Right lobe of liver (tissue), 6 donors: ENCODE results near the gene NUP210L. TPM values are rescaled to one million over a fixed set of nuclear protein-coding genes. Genes with fewer than 3 reads are reported as not detected.
"Not testable (repeated sequence)": the region's sequence is repeated elsewhere in the genome, so short reads cannot be mapped to it uniquely, and the experiment has no call there.

ENCODE experiments used
- ATAC-seq, 4 donors: fragments of 200-7000 bp; cut with Tn5 transposase; one replicate each; pipeline ENCODE4 v1.9.1; 2020; ENCODE audit warnings: mild to moderate bottlenecking in 4 of 4, moderate library complexity in 4 of 4
- DNase-seq, 3 donors: peaks; one replicate each; pipeline ENCODE4 v3.0.0-alpha.2; 2020
- H3K27ac ChIP-seq, 3 donors: fragments of 200-600 bp; one replicate each; pipeline ENCODE4 v1.8.0; 2022
- H3K27me3 ChIP-seq, 2 donors: fragments of 200-600 bp; one replicate each; pipeline ENCODE4 v1.8.0; 2022
- H3K36me3 ChIP-seq, 4 donors: fragments of 200-600 bp; sonication (generic) in 1 of 4; one replicate each; pipeline versions ENCODE4 v1.5.1 to v1.8.0; 2017 to 2022; ENCODE audit warnings: control low read depth in 1 of 4
- H3K4me1 ChIP-seq, 4 donors: fragments of 200-600 bp; sonication (generic) in 1 of 4; one replicate each; pipeline versions ENCODE4 v1.5.1 to v1.8.0; 2017 to 2022; ENCODE audit warnings: control low read depth in 1 of 4
- H3K4me3 ChIP-seq, 3 donors: fragments of 200-600 bp; one replicate each; pipeline ENCODE4 v1.8.0; 2022
- H3K9me3 ChIP-seq, 4 donors: fragments of 200-600 bp; sonication (generic) in 1 of 4; one replicate each; pipeline versions ENCODE4 v1.5.1 to v1.8.0; 2017 to 2022; ENCODE audit warnings: control low read depth in 1 of 4
- POLR2A ChIP-seq: fragments of 450-650 bp; IDR thresholded peaks from one replicate; pipeline ENCODE4 v1.6.1; 2017; ENCODE audit warnings: antibody characterized with exemption, mild to moderate bottlenecking
- WGBS: methylation state at CpG from one replicate; pipeline ENCODE4 v1.1.6; 2018; ENCODE audit warnings: low coverage, low lambda C conversion rate; ENCODE audit not compliant: insufficient coverage; ENCODE audit errors: missing lambda C conversion rate; 5-methylcytosine and 5-hydroxymethylcytosine counted together
- intact Hi-C, 2 donors: fragments of 100-400 bp; cut with DNase I; formaldehyde crosslinking; loops; one replicate each; pipeline versions ENCODE4 v1.11.2 to v1.14.1; 2022
- total RNA-seq, 6 experiments: library from RNA; depleted of rRNA in 2 of 6; stranded (reverse); fragments of >200 nt in 2 of 6; fragmentation: NEBNext Ultra II Directional in 3 of 6; extraction: Animal tissue kit (Norgen Biotek cat#: 25700) in 3 of 6; gene quantifications; one replicate each; pipeline versions ENCODE4 v1.1.0 to v1.2.4, GENCODE V29; 2016 to 2023
- TF ChIP-seq, protein P1 (sequence below), 4 donors: fragments of 200-600 bp in 3 of 4; fragments of 450-650 bp in 1 of 4; IDR thresholded peaks; one replicate each; pipeline versions ENCODE4 v1.5.1 to v1.8.0; 2016 to 2022; ENCODE audit warnings: antibody characterized with exemption in 4 of 4, mild to moderate bottlenecking in 2 of 4
- donor health status: DM: no; HTN: yes; CAD: no.
- donor health status: DM: no; HTN: no; CAD: no.
- donor health status: DM: no; HTN: no; CAD: no.
- donor health status: DM: no; HTN: yes; CAD: no.
- donor health status: DM: no; HTN: yes; CAD: no.

The NUP210L gene
- total RNA-seq, 6 experiments from 2014 or later, result 0.14 TPM; not detected in 5

DNA sequence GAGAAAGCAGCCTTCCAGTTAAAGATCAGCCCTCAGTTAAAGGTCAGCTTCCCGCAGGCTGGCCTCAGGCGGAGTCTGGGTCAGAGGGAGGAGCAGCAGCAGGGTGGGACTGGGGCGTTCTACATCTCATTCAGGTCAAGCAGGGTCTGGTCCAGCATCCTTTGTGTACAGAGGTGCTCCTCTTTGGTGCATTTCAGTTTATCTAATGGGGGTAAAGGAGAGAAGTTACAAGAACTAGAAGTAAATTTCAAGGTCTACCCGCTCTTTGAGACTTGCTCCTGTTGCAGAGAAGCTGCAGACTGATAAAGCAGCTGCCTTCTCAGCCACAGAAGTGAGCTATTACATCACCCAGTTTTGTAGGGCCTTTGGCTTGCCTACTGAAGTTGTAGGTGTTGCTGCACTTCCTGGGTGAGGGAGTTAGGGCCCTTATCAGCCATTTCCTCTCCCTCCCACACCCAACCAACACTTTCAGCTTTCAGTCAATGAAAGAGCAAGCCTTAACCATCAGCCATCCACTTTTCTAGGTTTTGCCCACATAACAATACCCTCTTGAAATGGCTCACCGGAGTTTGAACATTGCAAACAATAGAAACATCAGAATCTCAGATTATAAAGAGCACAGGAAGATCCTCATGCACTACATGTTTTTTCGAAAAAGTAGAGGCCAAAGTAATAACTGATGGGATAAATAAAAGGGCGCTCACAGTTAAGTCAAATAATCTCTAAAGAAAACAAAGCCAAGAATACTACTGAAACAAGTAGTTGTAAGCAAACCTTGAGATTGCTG lies 2.8 kb upstream of the NUP210L start:
- Histone ChIP-seq H3K36me3 (peaks cover 7 to 13% (median 9%) of the 10 kb centered on the region in 4 donors), H3K27ac (no peak overlapping the region), H3K27me3 (no peaks in the 10 kb centered on the region), H3K9me3 (no peaks in the 10 kb centered on the region), H3K4me1 (peaks cover 0 to 6% (median 0%) of the 10 kb centered on the region in 4 donors), H3K4me3 (no peak overlapping the region)
- 60% methylated on average over 6 of the region's 7 CpGs for WGBS
- ATAC-seq, result peak; percentile 39 to 87 (median 67)
- no peak for DNase-seq
- intact Hi-C loops, result no loop called here
- TF ChIP-seq, protein P1, sequence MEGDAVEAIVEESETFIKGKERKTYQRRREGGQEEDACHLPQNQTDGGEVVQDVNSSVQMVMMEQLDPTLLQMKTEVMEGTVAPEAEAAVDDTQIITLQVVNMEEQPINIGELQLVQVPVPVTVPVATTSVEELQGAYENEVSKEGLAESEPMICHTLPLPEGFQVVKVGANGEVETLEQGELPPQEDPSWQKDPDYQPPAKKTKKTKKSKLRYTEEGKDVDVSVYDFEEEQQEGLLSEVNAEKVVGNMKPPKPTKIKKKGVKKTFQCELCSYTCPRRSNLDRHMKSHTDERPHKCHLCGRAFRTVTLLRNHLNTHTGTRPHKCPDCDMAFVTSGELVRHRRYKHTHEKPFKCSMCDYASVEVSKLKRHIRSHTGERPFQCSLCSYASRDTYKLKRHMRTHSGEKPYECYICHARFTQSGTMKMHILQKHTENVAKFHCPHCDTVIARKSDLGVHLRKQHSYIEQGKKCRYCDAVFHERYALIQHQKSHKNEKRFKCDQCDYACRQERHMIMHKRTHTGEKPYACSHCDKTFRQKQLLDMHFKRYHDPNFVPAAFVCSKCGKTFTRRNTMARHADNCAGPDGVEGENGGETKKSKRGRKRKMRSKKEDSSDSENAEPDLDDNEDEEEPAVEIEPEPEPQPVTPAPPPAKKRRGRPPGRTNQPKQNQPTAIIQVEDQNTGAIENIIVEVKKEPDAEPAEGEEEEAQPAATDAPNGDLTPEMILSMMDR (IDR thresholded peaks at IDR 0.05), result no peak
- TF ChIP-seq POLR2A, result no peak

GRCh38 chr1:154155251-154155650 lies 378 bp upstream of the NUP210L start:
- Histone ChIP-seq H3K9me3 (no peaks in the 10 kb centered on the region), H3K36me3 (peaks cover 2 to 7% (median 6%) of the 10 kb centered on the region in 4 donors), H3K27me3 (no peaks in the 10 kb centered on the region), H3K27ac (peak overlapping the region; percentile 33 to 47 (median 43)), H3K4me1 (peaks cover 0 to 14% (median 0%) of the 10 kb centered on the region in 4 donors), H3K4me3 (no peak overlapping the region)
- intact Hi-C loops, result no loop called here
- no peak for TF ChIP-seq POLR2A
- 49% methylated on average over 9 of the region's 9 CpGs for WGBS
- DNase-seq, result no peak
- ATAC-seq, result peak; percentile 28 to 55 (median 52)

GRCh38 chr1:154154053-154154452 lies 820 bp downstream of the NUP210L start:
- Histone ChIP-seq H3K27me3 (no peaks in the 10 kb centered on the region), H3K9me3 (no peaks in the 10 kb centered on the region), H3K4me1 (peaks cover 0 to 14% (median 0%) of the 10 kb centered on the region in 4 donors), H3K4me3 (no peak overlapping the region), H3K27ac (no peak overlapping the region), H3K36me3 (peaks cover 1 to 7% (median 4%) of the 10 kb centered on the region in 4 donors)
- WGBS, result 95% methylated on average over 6 of the region's 6 CpGs
- ATAC-seq (no peak), DNase-seq (no peak)
- intact Hi-C loops, result no loop called here
- TF ChIP-seq, protein P1 (IDR thresholded peaks at IDR 0.05), result no peak

GRCh38 chr1:154151311-154151710 lies 3.6 kb downstream of the NUP210L start:
- peak in 3 of 4 donors; percentile 30 to 75 (median 55) for ATAC-seq
- peaks cover 0 to 8% (median 0%) of the 10 kb centered on the region in 4 donors for H3K4me1 ChIP-seq
- no peaks in the 10 kb centered on the region for H3K27me3 ChIP-seq
- no peak for DNase-seq
- intact Hi-C loops, result no loop called here
- H3K27ac ChIP-seq, result peak overlapping the region in 2 of 3 donors; percentile 0 to 31
- H3K4me3 ChIP-seq, result no peak overlapping the region
- TF ChIP-seq, protein P1 (IDR thresholded peaks at IDR 0.05), result no peak
- no peak for TF ChIP-seq POLR2A
- peaks cover 0 to 7% (median 0%) of the 10 kb centered on the region in 4 donors for H3K36me3 ChIP-seq
- no peaks in the 10 kb centered on the region for H3K9me3 ChIP-seq

- intact Hi-C loops, result no loop called here
- WGBS, result 63% methylated on average over 3 of the region's 3 CpGs
- Histone ChIP-seq H3K4me3 (no peak overlapping the region), H3K27me3 (no peaks in the 10 kb centered on the region), H3K27ac (no peak overlapping the region), H3K4me1 (peaks cover 0 to 8% (median 0%) of the 10 kb centered on the region in 4 donors), H3K9me3 (no peaks in the 10 kb centered on the region), H3K36me3 (no peaks in the 10 kb centered on the region)
- DNase-seq (no peak), ATAC-seq (peak in 2 of 4 donors; percentile 12 to 18)
- TF ChIP-seq, protein P1 (IDR thresholded peaks at IDR 0.05), result no peak
- TF ChIP-seq POLR2A, result no peak
Observed at GRCh38 chr1:154148807-154149206, 6.1 kb downstream of the NUP210L start.

- H3K27me3 ChIP-seq, intact Hi-C loops, H3K27ac ChIP-seq, H3K36me3 ChIP-seq, ATAC-seq, H3K9me3 ChIP-seq, DNase-seq, H3K4me3 ChIP-seq, H3K4me1 ChIP-seq: not testable (repeated sequence)
- 20% methylated on average over 1 of the region's 5 CpGs for WGBS
Observed at GRCh38 chr1:154147505-154147904, 7.4 kb downstream of the NUP210L start.
